HG03520 (cell line): ENCODE data around the gene SERPINB4.
A peak's percentile ranks its signal among the peaks of the same experiment; 100 is the strongest.
"Not testable (repeated sequence)": the region's sequence is repeated elsewhere in the genome, so short reads cannot be mapped to it uniquely, and the experiment has no call there.

ENCODE experiments used
- ATAC-seq: cut with Tn5 transposase; IDR thresholded peaks from one replicate; pipeline ENCODE4 v1.9.1; 2021; ENCODE audit warnings: mild to moderate bottlenecking, moderate library complexity; ENCODE audit not compliant: unreplicated experiment

Gene SERPINB4

GRCh38 chr18:63644142-63644541 is at the start of gene SERPINB4:
Gene SERPINB4 (minus strand): TSS chr18:63644256. CDS start chr18:63643577, 679 bp downstream.
- not testable (repeated sequence) for ATAC-seq

DNA sequence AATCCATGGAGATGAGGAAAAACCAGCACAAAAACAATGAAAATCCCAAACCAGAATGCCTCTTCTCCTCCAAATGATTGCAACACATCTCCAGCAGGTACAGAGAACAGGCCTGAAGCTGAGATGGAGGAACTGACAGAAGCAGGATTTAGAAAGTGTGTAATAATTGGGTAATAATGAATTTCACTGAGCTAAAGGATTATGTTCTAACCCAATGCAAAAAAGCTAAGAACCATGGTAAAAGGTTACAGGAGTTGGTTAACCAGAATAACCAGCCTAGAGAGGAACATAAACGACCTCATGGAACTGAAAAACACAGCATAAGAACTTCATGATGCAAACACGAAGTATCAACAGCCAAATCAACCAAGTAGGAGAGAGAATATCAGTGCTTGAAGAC is 45.0 kb upstream of the SERPINB4 start:
- ATAC-seq = no peak

DNA sequence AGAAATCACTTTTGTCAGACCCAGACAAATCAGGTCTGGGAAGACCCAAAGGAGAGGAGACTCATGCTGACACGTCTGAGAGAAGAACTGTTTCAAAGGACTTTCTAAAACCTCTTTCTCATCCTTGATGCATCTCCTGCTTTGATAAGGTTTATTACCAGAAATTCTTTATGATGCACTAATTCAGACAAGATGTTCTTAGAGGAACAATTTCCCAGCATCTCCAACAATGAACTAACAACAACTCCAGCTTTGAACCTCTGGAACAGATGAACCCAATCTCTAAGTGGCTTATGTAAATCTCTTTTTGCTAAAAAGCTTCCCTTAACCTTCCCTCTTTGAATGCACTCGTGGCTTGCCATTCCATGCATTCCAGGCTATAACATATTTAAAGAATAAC is 42.8 kb upstream of the SERPINB4 start:
- ATAC-seq = no peak

DNA sequence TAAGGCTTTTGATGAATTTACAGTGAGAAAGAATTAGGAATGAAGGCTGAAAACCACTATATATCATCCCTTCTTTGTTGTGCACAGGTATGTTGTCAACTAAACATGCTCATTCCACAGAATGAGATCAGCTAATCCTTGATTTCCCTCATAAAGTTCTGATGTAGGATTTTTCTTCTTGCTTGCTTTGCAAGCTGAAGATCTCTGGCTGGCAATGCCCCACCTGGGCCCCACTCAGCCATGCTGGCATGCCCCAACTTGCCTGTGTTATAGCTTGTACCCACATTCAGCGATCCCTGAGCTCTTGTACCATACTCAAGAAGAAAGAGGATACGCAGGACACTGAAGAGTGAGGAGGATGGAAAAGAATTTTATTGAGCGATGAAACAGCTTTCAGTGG is 40.7 kb upstream of the SERPINB4 start:
- ATAC-seq = no peak

GRCh38 chr18:63683890-63684289 is 39.8 kb upstream of the SERPINB4 start:
- ATAC-seq = no peak

GRCh38 chr18:63683152-63683551 is 39.1 kb upstream of the SERPINB4 start:
- ATAC-seq = no peak

DNA sequence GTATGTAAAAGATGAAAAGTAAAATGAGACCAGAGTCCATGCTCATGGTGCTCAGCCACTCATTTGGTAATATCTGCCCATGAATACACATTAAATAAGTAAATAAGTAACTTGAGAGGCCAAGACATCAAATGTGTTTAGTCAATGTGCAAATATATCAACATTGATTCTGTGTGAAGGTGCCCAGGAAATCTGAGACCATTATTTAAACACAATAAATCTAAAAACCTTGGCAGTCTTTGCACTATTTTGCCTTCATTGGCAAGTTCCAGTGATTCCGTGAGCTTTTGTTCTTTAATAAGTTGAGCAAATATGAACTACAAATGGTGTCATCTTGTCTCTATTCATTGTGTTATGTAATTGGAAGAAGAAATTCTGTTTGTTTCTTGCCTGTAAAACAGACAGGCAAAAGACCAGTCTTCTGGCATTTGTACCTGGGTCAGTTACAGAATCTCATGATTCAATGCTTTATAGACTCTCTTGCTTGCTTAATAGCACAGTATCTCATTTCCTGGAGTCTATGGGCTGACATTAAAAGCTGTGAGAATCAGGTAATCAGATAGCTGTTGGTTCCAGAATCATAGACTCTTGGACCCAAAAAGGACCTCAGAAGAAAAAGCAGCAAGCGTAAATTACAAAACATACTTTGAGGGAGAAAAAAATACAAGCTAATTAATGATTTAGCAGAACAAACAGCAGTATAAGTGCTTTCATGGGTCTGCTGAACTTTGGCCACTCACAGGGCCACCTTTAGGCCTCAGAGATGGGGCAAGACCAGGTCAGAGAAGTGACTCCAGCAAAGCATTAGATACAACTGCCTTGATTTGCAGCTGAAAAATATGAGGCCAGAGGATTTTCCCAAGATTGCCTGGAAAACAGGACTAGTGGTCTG is 37.6 kb upstream of the SERPINB4 start:
- no peak for ATAC-seq

- ATAC-seq = no peak
Measured at GRCh38 chr18:63679820-63680606, 36.0 kb upstream of the SERPINB4 start.

GRCh38 chr18:63677500-63678225 is 33.6 kb upstream of the SERPINB4 start:
- no peak for ATAC-seq

GRCh38 chr18:63676526-63677323 is 32.7 kb upstream of the SERPINB4 start:
- ATAC-seq = peak; percentile 92

- no peak for ATAC-seq
Measured at GRCh38 chr18:63664571-63664970, 20.5 kb upstream of the SERPINB4 start.

DNA sequence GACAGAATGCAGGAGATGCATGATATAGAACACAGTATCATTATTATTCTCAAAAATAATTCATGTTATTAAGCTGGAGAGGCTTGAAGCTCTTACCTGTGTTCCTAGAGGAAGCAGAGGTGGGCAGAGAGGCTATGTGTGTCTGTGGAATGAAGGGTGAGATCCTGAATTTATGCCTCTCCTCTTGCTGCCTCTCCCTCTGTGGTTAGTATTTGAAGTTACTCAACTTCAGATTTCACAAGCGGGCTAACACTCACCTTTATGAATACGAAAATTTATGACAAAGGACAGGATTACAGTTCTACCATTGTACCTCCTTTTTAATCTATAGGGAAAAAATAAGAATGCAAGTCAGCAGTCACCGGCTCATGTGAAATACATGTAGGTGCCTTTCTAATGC is 17.7 kb upstream of the SERPINB4 start, which contains the start of gene SERPINB3:
Gene SERPINB3 (minus strand): TSS at position 144 of the 400 bp plus-strand sequence. CDS start 677 bp downstream, outside the sequence.
- ATAC-seq = not testable (repeated sequence)

DNA sequence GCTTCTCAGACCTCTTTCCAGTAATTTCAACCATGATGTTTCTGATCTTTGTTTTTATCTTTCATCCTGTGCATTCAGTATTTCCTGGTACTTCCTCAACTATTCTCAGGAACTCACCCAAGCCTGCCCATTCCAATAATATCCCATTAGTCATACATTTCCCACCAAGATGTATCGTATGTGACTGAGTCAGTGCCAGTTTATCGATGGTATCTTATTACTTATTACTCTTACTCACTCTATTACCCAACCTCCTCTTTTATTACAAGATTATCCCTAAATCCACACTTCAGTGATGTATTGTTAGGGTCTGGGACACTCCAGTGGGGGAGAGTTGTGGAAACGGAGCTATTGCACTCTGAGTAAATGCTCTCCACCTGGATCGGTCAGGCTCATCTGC is 14.9 kb upstream of the SERPINB4 start:
- ATAC-seq = not testable (repeated sequence)

GRCh38 chr18:63650271-63650670 is 6.2 kb upstream of the SERPINB4 start:
- not testable (repeated sequence) for ATAC-seq

DNA sequence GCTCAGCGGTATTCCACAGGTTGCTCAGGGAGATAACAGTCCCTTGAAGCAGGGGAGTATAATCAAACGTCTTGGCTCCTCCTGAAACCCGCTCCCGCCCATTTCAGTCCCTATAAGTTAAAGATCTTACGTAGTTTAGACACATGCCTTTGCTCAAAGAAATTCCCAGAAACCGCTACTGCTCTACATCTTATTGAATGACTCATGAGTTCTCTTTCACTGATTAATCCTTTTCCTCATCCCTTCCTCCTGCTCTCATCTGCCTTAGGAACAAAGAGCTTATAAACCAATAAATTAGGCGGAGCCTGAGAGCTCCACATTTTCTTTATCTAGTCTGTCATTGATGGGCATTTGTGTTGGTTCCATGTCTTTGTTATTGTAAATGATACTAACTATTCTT is 4.2 kb upstream of the SERPINB4 start:
- no peak for ATAC-seq

DNA sequence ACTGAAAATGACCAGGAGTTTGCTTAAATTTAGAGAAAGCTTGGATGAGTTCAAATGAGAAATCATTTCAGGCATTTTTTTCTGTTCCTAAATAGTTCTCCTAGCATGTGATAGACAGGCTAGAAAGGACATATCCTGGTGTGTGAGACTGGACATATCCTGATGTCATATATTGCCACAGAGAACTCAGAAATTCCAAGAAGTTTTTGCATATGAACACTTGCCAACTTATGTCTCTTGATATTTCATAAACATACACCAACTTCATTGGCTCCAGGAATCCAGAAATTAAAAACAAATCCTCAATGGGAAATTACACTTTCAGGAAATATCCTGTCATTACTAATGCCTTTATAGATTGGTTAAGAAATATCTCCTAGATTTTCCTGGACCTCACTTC is 2.9 kb upstream of the SERPINB4 start:
- ATAC-seq = no peak

- ATAC-seq = not testable (repeated sequence)
Measured at GRCh38 chr18:63644694-63645093, 638 bp upstream of the SERPINB4 start.

GRCh38 chr18:63642668-63643356 is 1.2 kb downstream of the SERPINB4 start:
- not testable (repeated sequence) for ATAC-seq

GRCh38 chr18:63641157-63641680 is 2.8 kb downstream of the SERPINB4 start:
- not testable (repeated sequence) for ATAC-seq
